ENCODE data around the gene GRM8.

The GRM8 gene

GRCh38 chr7:126689037-126689436, 563.7 kb downstream of the GRM8 start:
- no peak for TF ChIP-seq CTCF (IDR thresholded peaks at IDR 0.05; ENCODE audit: low read length)
- TF ChIP-seq EZH2 (IDR thresholded peaks at IDR 0.05; ENCODE audit: borderline replicate concordance, low read length), result no peak
- no peak overlapping the region for H3K4me3 ChIP-seq (ENCODE audit: low read depth, low read length, poor library complexity, severe bottlenecking)
- H3K79me2 ChIP-seq (ENCODE audit: insufficient read depth, low read length), result no peaks in the 10 kb centered on the region
- H3K27ac ChIP-seq (ENCODE audit: low read depth, low read length, poor library complexity, severe bottlenecking), result no peak overlapping the region
- no peaks in the 10 kb centered on the region for H3F3A ChIP-seq (ENCODE audit: insufficient read depth, low read length)
- no peaks in the 10 kb centered on the region for H4K20me1 ChIP-seq (ENCODE audit: insufficient read depth, low read length)
- no peaks in the 10 kb centered on the region; the same call in 1 of the 2 replicates for H3K27me3 ChIP-seq (ENCODE audit: insufficient read depth, low read length)
- H2AFZ ChIP-seq (ENCODE audit: low read length), result no peak overlapping the region
- H3K9me2 ChIP-seq (ENCODE audit: low read depth, low read length), result no peaks in the 10 kb centered on the region
- no peaks in the 10 kb centered on the region for H3K36me3 ChIP-seq (ENCODE audit: insufficient read depth, low read length)
- H3K4me2 ChIP-seq (ENCODE audit: low read length), result no peak overlapping the region
- no peak overlapping the region for H3K9ac ChIP-seq (ENCODE audit: low read length)
- H3K4me1 ChIP-seq (ENCODE audit: insufficient read depth, low read length, severe bottlenecking), result no peaks in the 10 kb centered on the region
- no peaks in the 10 kb centered on the region for H3K9me3 ChIP-seq (ENCODE audit: low read length)

- Histone ChIP-seq H3K9me2 (ENCODE audit: low read depth, low read length) (no peaks in the 10 kb centered on the region), H3K36me3 (ENCODE audit: insufficient read depth, low read length) (no peaks in the 10 kb centered on the region), H3K4me3 (ENCODE audit: low read depth, low read length, poor library complexity, severe bottlenecking) (no peak overlapping the region), H3K4me2 (ENCODE audit: low read length) (no peak overlapping the region), H4K20me1 (ENCODE audit: insufficient read depth, low read length) (no peaks in the 10 kb centered on the region), H3K4me1 (ENCODE audit: insufficient read depth, low read length, severe bottlenecking) (no peaks in the 10 kb centered on the region), H3F3A (ENCODE audit: insufficient read depth, low read length) (no peaks in the 10 kb centered on the region), H3K9ac (ENCODE audit: low read length) (no peak overlapping the region), H3K9me3 (ENCODE audit: low read length) (no peaks in the 10 kb centered on the region), H3K27ac (ENCODE audit: low read depth, low read length, poor library complexity, severe bottlenecking) (no peak overlapping the region), H3K27me3 (ENCODE audit: insufficient read depth, low read length) (no peaks in the 10 kb centered on the region; the same call in 1 of the 2 replicates), H2AFZ (ENCODE audit: low read length) (no peak overlapping the region), H3K79me2 (ENCODE audit: insufficient read depth, low read length) (no peaks in the 10 kb centered on the region)
- no peak for TF ChIP-seq CTCF (IDR thresholded peaks at IDR 0.05; ENCODE audit: low read length)
- TF ChIP-seq EZH2 (IDR thresholded peaks at IDR 0.05; ENCODE audit: borderline replicate concordance, low read length), result no peak
Measured at GRCh38 chr7:126686474-126686873, 566.3 kb downstream of the GRM8 start.

- Histone ChIP-seq H3K4me3 (ENCODE audit: low read depth, low read length, poor library complexity, severe bottlenecking) (no peak overlapping the region), H3F3A (ENCODE audit: insufficient read depth, low read length) (no peaks in the 10 kb centered on the region), H3K9me2 (ENCODE audit: low read depth, low read length) (no peaks in the 10 kb centered on the region), H3K9me3 (ENCODE audit: low read length) (no peaks in the 10 kb centered on the region), H3K4me2 (ENCODE audit: low read length) (no peak overlapping the region), H4K20me1 (ENCODE audit: insufficient read depth, low read length) (no peaks in the 10 kb centered on the region), H3K27me3 (ENCODE audit: insufficient read depth, low read length) (no peaks in the 10 kb centered on the region; the same call in 1 of the 2 replicates), H2AFZ (ENCODE audit: low read length) (no peak overlapping the region), H3K4me1 (ENCODE audit: insufficient read depth, low read length, severe bottlenecking) (no peaks in the 10 kb centered on the region), H3K27ac (ENCODE audit: low read depth, low read length, poor library complexity, severe bottlenecking) (no peak overlapping the region), H3K79me2 (ENCODE audit: insufficient read depth, low read length) (no peaks in the 10 kb centered on the region), H3K9ac (ENCODE audit: low read length) (no peak overlapping the region), H3K36me3 (ENCODE audit: insufficient read depth, low read length) (no peaks in the 10 kb centered on the region)
- TF ChIP-seq CTCF (IDR thresholded peaks at IDR 0.05; ENCODE audit: low read length) (no peak), EZH2 (IDR thresholded peaks at IDR 0.05; ENCODE audit: borderline replicate concordance, low read length) (no peak)
Measured at GRCh38 chr7:126685596-126685995, 567.1 kb downstream of the GRM8 start.
